Neural crest cell (in vitro differentiated cells): ENCODE measurements around the gene TP73. TPM values are rescaled to one million over a fixed set of nuclear protein-coding genes. Genes with fewer than 3 reads are reported as not detected.

Experiments used
- DNase-seq: peaks from one replicate; pipeline ENCODE4 v3.0.0; 2021; ENCODE audit warnings: low read depth, mixed read lengths, low spot score
- H3K27ac Mint-ChIP-seq: one replicate; pipeline ENCODE4 v1.8.0; 2021; ENCODE audit warnings: mild to moderate bottlenecking, mixed read lengths; ENCODE audit not compliant: unreplicated experiment
- H3K27me3 Mint-ChIP-seq: 2 replicates; pipeline ENCODE4 v1.8.0; 2021; ENCODE audit warnings: low read depth, mild to moderate bottlenecking, mixed read lengths
- H3K36me3 Mint-ChIP-seq: 2 replicates; pipeline ENCODE4 v1.8.0; 2021; ENCODE audit warnings: low read depth, mild to moderate bottlenecking, mixed read lengths
- H3K4me1 Mint-ChIP-seq: 2 replicates; pipeline ENCODE4 v1.8.0; 2021; ENCODE audit warnings: mixed read lengths
- H3K4me3 Mint-ChIP-seq: one replicate; pipeline ENCODE4 v1.8.0; 2021; ENCODE audit warnings: mild to moderate bottlenecking, mixed read lengths
- H3K9me3 Mint-ChIP-seq: 2 replicates; pipeline ENCODE4 v1.8.0; 2021; ENCODE audit warnings: mixed read lengths
- total RNA-seq: library from RNA; stranded (reverse); gene quantifications from 2 replicates; pipeline ENCODE4 v1.2.1, GENCODE V29; 2021
- TF ChIP-seq, protein P1 (sequence below): fragments of 200-600 bp; sonication (generic); conservative IDR thresholded peaks from 2 replicates; pipeline ENCODE4 v1.5.0; 2021; ENCODE audit warnings: antibody characterized with exemption, mild to moderate bottlenecking

TP73 gene
- total RNA-seq, 1 donor from 2014 or later = 1.5 TPM

DNA sequence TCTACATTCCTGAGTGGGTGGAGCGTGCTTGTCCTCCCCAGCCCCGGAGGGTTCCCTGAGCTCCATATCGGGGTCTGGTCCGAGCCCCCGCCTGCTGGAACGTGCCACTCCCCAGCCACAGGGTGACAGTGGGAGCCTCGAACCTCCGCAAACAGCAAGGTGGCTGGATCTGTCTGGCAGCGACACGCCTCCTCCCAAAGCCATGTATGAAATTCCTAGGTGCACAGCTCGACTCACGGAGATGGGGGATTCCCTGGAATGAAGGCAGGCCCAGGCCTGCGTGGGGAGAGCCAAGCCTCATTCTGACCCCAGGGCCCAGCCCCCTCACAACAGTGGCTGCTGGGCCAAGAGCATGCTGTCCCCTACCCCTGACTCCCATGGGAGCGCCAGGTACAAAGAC is 32.9 kb downstream of the TP73 start:
- no peak for DNase-seq
- TF ChIP-seq, protein P1, sequence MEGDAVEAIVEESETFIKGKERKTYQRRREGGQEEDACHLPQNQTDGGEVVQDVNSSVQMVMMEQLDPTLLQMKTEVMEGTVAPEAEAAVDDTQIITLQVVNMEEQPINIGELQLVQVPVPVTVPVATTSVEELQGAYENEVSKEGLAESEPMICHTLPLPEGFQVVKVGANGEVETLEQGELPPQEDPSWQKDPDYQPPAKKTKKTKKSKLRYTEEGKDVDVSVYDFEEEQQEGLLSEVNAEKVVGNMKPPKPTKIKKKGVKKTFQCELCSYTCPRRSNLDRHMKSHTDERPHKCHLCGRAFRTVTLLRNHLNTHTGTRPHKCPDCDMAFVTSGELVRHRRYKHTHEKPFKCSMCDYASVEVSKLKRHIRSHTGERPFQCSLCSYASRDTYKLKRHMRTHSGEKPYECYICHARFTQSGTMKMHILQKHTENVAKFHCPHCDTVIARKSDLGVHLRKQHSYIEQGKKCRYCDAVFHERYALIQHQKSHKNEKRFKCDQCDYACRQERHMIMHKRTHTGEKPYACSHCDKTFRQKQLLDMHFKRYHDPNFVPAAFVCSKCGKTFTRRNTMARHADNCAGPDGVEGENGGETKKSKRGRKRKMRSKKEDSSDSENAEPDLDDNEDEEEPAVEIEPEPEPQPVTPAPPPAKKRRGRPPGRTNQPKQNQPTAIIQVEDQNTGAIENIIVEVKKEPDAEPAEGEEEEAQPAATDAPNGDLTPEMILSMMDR = no peak
- Mint-ChIP-seq H3K27me3 (peaks cover 11% of the 10 kb centered on the region), H3K4me3 (no peak overlapping the region), H3K9me3 (no peaks in the 10 kb centered on the region), H3K27ac (no peak overlapping the region), H3K4me1 (peaks cover 5% of the 10 kb centered on the region), H3K36me3 (no peaks in the 10 kb centered on the region)

DNA sequence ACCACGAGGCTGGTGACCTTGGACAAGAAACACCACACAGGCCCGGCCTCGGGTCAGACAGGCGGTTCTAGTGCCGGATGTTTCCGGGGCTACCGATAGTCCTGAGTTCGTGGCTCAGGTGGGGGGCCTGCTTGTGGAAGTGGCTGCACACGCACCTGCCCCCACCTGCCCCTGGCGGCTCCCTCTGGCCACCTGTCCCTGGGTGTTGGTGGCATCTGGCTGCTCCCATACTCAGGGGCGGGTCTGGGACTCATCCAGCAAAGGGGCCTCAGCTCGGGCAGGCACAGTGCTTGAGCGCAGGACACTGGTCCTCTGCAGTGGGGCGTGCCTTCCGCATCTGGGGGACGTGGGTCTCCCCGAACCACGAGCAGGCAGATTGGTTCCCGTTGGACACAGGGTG is 33.6 kb downstream of the TP73 start:
- H3K4me3 Mint-ChIP-seq = no peak overlapping the region
- no peak for DNase-seq
- peaks cover 11% of the 10 kb centered on the region for H3K27me3 Mint-ChIP-seq
- H3K4me1 Mint-ChIP-seq = peaks cover 5% of the 10 kb centered on the region
- H3K36me3 Mint-ChIP-seq = no peaks in the 10 kb centered on the region
- no peaks in the 10 kb centered on the region for H3K9me3 Mint-ChIP-seq
- TF ChIP-seq, protein P1 = no peak
- H3K27ac Mint-ChIP-seq = no peak overlapping the region

DNA sequence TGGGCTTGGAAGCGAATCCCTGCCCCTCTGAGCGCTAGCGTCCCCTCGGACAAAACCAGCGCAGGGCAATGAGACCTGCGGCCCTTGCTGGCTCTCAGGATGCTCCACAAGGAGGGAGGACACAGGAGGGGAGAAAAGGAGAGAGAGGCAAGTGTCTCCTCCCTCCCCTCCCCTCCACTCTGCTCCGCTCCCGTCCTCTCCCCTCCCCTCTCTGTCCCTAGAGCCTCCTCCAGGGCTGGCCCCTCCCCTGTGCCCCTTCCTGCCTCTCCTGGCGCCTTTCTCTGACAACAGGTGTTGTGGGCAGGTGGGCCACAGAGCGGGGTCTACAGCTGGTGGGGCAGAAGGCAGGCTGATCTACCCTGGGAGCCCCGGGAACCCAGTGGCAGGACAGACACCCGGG is 35.2 kb downstream of the TP73 start:
- Mint-ChIP-seq H3K4me3 (no peak overlapping the region), H3K27me3 (peaks cover 11% of the 10 kb centered on the region), H3K27ac (no peak overlapping the region), H3K4me1 (peaks cover 10% of the 10 kb centered on the region), H3K9me3 (no peaks in the 10 kb centered on the region), H3K36me3 (no peaks in the 10 kb centered on the region)
- TF ChIP-seq, protein P1 = no peak
- no peak for DNase-seq

- TF ChIP-seq, protein P1 = no peak
- DNase-seq = no peak
- Mint-ChIP-seq H3K27me3 (peaks cover 6% of the 10 kb centered on the region), H3K27ac (no peak overlapping the region), H3K9me3 (no peaks in the 10 kb centered on the region), H3K36me3 (no peaks in the 10 kb centered on the region), H3K4me1 (peaks cover 5% of the 10 kb centered on the region), H3K4me3 (no peak overlapping the region)
Measured at GRCh38 chr1:3688356-3689137, 36.2 kb downstream of the TP73 start.

GRCh38 chr1:3689138-3689750 is 36.9 kb downstream of the TP73 start:
- Mint-ChIP-seq H3K36me3 (no peaks in the 10 kb centered on the region), H3K4me1 (peaks cover 5% of the 10 kb centered on the region), H3K4me3 (no peak overlapping the region), H3K27ac (no peak overlapping the region), H3K9me3 (no peaks in the 10 kb centered on the region), H3K27me3 (peaks cover 6% of the 10 kb centered on the region)
- TF ChIP-seq, protein P1 = no peak
- no peak for DNase-seq
